A673 (cell line): ENCODE results near the gene ZNF264.

Experiments used
- CTCF ChIP-seq: fragments of 300-800, 200-600 bp; sonication (generic); conservative IDR thresholded peaks from 2 replicates; pipeline ENCODE4 v1.5.1; 2017; ENCODE audit warnings: low read depth, mild to moderate bottlenecking, antibody characterized with exemption, low read length, moderate library complexity, mixed read lengths
- EZH2 ChIP-seq: fragments of 200-600 bp; sonication (generic); IDR thresholded peaks from 2 replicates; pipeline ENCODE4 v1.6.1; 2017; ENCODE audit warnings: borderline replicate concordance, low read depth, mild to moderate bottlenecking, mixed read lengths, antibody characterized with exemption, low read length; ENCODE audit not compliant: poor library complexity, severe bottlenecking

DNA sequence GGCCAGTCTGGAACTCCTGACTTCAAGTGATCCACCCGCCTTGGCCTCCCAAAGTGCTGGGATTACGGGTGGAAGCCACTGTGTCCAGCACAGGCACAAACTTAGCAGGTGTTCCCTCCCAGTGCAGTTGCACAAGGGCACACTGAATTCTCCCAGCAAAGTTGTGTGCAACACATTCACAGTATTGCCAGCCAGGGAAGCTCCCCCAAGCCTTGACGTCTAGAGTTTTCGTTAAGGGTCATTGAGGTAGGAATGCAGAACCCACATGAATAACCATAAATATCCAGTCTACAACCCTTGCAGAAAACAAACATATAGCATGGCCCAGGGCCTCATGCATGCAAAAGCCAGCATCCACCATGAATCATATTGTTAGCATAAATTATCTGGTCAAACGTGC, 36.2 kb downstream of the ZNF264 start:
- TF ChIP-seq CTCF, result no peak
- no peak for TF ChIP-seq EZH2
